B cell (primary cell): Measurements from ENCODE around the gene REPS2.

Experiments used
- CTCF ChIP-seq: fragments of 200-600 bp; IDR thresholded peaks from one replicate; pipeline ENCODE4 v1.8.0; 2022; ENCODE audit warnings: antibody characterized with exemption, mild to moderate bottlenecking
- EZH2 ChIP-seq: IDR thresholded peaks from 2 replicates; pipeline ENCODE4 v1.6.1; 2012; ENCODE audit warnings: borderline replicate concordance, low read depth, mild to moderate bottlenecking, moderate library complexity, low read length; ENCODE audit not compliant: insufficient read depth, poor library complexity, severe bottlenecking

- no peak for TF ChIP-seq CTCF
- TF ChIP-seq EZH2, result no peak
Measured at GRCh38 chrX:16992951-16993350, 46.5 kb downstream of the REPS2 start.
